K562 (cell line): ENCODE data around the gene SLC44A1. TPM values are rescaled to one million over a fixed set of nuclear protein-coding genes. Genes with fewer than 3 reads are reported as not detected.

Experiments
- FOXJ2 ChIP-seq: fragments of 200-800 bp; sonication (Bioruptor generic); IDR thresholded peaks from 2 replicates; pipeline ENCODE4 v1.6.1; 2016; ENCODE audit warnings: missing genetic modification characterization, missing compliant biosample characterization
- HMG20A ChIP-seq: fragments of 450-650 bp; formaldehyde crosslinking; conservative IDR thresholded peaks from 2 replicates; pipeline ENCODE4 v1.4.0; 2020; ENCODE audit warnings: mild to moderate bottlenecking, mixed read lengths
- JUN ChIP-seq, 2 experiments: sonication (generic) in 1 of 2; formaldehyde crosslinking in 1 of 2; IDR thresholded peaks; 2 replicates each; pipeline versions ENCODE4 v1.6.1 to v1.8.0; 2012 to 2022; ENCODE audit warnings: borderline replicate concordance in 2 of 2, mild to moderate bottlenecking in 2 of 2, improper control_type of control experiment in 1 of 2, low read depth in 1 of 2, low read length in 1 of 2, missing genetic modification reagents in 1 of 2
- PHF8 ChIP-seq: fragments of 200-600 bp; sonication (generic); IDR thresholded peaks from 2 replicates; pipeline ENCODE4 v1.6.1; 2012; ENCODE audit warnings: mixed run types, mild to moderate bottlenecking, inconsistent platforms, low read length, moderate library complexity, borderline replicate concordance
- PRPF4 ChIP-seq: fragments of 200-400 bp; formaldehyde crosslinking; IDR thresholded peaks from one replicate; pipeline ENCODE4 v1.6.1; 2017; ENCODE audit warnings: low read length, low read depth, mild to moderate bottlenecking; ENCODE audit not compliant: insufficient read depth, poor library complexity, severe bottlenecking
- WHSC1 ChIP-seq: IDR thresholded peaks from one replicate; pipeline ENCODE4 v1.6.1; 2012; ENCODE audit warnings: low read length, control low read depth, inconsistent platforms
- ZBTB2 ChIP-seq: fragments of 450-650 bp; IDR thresholded peaks from 2 replicates; pipeline ENCODE4 v1.6.1; 2016; ENCODE audit warnings: antibody characterized with exemption
- ZNF436 ChIP-seq: fragments of 250-450, 450-650 bp; sonication (Bioruptor Pico); formaldehyde crosslinking; IDR thresholded peaks from 2 replicates; pipeline ENCODE4 v1.7.0; 2020; ENCODE audit warnings: mild to moderate bottlenecking
- ZNF592 ChIP-seq: fragments of 450-650 bp; IDR thresholded peaks from 2 replicates; pipeline ENCODE4 v1.6.1; 2017; ENCODE audit warnings: antibody characterized with exemption, mild to moderate bottlenecking
- polyA plus RNA-seq, 8 experiments: library from polyadenylated mRNA; depleted of rRNA in 4 of 8; stranded (reverse) in 5 of 8; unstranded in 3 of 8; fragments of >200 nt; fragmentation: Nextera tagmentation in 2 of 8; fragmentation: Illumina TruSeq in 1 of 8; extraction: Ambion mirVana in 2 of 8; extraction: Trizol in 1 of 8; gene quantifications; 2 replicates each; pipeline versions ENCODE4 v1.2.1 to v1.2.3, GENCODE V29; 2011 to 2014; ENCODE audit warnings: inconsistent platforms in 1 of 8, missing spikeins in 1 of 8
- total RNA-seq, 7 experiments: library from RNA; depleted of rRNA in 6 of 7; stranded (reverse); fragments of >200 nt in 6 of 7; fragmentation: Illumina TruSeq in 2 of 7; extraction: Trizol in 2 of 7; gene quantifications; 2 replicates each; pipeline versions ENCODE4 v1.2.1 to v1.2.3, GENCODE V29; 2011 to 2021; ENCODE audit warnings: low replicate concordance in 1 of 7
- TF ChIP-seq, protein P1 (sequence below), 2 experiments: fragments of 450-650 bp; IDR thresholded peaks; 2 replicates each; pipeline ENCODE4 v1.6.1; 2018; ENCODE audit warnings: mild to moderate bottlenecking in 2 of 2, low read depth in 1 of 2; ENCODE audit not compliant: partially characterized antibody in 2 of 2
- TF ChIP-seq, protein P2 (sequence below): IDR thresholded peaks from 2 replicates; pipeline ENCODE4 v1.6.1; 2011; ENCODE audit warnings: borderline replicate concordance, low read depth, mild to moderate bottlenecking, moderate library complexity, low read length; ENCODE audit not compliant: insufficient read depth, poor library complexity, severe bottlenecking

SLC44A1 gene
- total and polyA plus RNA-seq, 9 of the 15 experiments (the other 6 are each of a cell fraction or from before 2014, with no cell fraction given): 0.11 to 0.59 (median 0.30) TPM

DNA sequence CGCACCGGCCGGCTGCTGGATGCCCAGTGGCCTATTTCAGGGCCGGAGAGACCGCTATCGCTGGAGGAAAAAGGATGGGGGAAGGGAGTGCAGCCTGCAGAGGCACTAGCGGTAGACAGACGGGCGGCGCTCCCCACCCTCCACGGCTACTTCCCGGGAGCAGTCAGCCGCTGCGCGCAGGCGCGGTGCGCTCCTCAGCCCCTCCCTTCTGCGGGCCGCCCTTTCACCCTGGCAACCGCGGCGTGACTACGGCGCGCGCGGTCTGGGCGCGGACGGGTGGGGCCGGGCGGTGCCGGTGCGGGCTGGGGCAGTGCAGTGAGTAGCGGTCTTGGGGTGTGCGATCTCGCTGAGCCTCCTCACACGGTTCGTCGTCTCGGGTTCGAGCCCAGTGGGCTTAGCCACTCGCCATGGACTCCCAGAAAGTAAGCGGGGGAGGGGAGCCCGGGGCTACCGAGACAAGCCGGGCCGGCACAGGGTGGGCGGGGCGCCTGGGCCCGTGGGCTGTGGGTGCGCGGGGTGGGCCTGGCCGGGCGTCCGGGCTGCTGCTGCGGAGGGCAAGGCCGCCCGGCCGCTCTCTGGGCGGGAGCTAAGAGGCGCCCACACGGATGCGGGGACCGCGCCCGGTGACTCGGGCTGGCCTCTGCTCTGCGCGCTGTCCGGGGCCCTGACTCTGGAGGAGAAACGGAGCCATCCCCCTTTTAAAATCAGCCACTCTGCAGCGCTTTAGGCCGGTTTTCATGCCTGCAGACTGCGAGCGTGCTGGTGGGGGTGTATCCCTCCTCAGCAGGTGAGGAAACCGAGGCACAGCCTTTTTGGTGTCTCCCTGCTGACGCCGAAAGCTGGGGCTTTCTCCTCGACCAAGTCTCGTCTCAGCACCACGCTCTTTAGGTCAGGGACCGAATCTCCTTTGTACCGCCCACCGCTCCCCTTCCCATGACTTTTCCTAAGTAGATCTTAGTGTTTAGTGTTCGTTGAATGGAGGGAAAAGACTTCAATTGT is 203.7 kb downstream of the SLC44A1 start, which contains the start of gene FSD1L (continued):
- TF ChIP-seq, protein P1, sequence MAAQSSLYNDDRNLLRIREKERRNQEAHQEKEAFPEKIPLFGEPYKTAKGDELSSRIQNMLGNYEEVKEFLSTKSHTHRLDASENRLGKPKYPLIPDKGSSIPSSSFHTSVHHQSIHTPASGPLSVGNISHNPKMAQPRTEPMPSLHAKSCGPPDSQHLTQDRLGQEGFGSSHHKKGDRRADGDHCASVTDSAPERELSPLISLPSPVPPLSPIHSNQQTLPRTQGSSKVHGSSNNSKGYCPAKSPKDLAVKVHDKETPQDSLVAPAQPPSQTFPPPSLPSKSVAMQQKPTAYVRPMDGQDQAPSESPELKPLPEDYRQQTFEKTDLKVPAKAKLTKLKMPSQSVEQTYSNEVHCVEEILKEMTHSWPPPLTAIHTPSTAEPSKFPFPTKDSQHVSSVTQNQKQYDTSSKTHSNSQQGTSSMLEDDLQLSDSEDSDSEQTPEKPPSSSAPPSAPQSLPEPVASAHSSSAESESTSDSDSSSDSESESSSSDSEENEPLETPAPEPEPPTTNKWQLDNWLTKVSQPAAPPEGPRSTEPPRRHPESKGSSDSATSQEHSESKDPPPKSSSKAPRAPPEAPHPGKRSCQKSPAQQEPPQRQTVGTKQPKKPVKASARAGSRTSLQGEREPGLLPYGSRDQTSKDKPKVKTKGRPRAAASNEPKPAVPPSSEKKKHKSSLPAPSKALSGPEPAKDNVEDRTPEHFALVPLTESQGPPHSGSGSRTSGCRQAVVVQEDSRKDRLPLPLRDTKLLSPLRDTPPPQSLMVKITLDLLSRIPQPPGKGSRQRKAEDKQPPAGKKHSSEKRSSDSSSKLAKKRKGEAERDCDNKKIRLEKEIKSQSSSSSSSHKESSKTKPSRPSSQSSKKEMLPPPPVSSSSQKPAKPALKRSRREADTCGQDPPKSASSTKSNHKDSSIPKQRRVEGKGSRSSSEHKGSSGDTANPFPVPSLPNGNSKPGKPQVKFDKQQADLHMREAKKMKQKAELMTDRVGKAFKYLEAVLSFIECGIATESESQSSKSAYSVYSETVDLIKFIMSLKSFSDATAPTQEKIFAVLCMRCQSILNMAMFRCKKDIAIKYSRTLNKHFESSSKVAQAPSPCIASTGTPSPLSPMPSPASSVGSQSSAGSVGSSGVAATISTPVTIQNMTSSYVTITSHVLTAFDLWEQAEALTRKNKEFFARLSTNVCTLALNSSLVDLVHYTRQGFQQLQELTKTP (IDR thresholded peaks at IDR 0.05; ENCODE audit: low read depth in 1 of 2, partially characterized antibody in 2 of 2): no peak
- peak; percentile 52; the same call in 1 of the 2 replicates for TF ChIP-seq JUN (IDR thresholded peaks at IDR 0.05; ENCODE audit: borderline replicate concordance, low read depth, low read length)
- TF ChIP-seq JUN (CRISPR knock-in tag; IDR thresholded peaks at IDR 0.05; ENCODE audit: borderline replicate concordance): no peak
- peak; percentile 71; the same call in 1 of the 2 replicates for TF ChIP-seq PHF8
- TF ChIP-seq ZNF436 (CRISPR knock-in tag): no peak
- no peak for TF ChIP-seq WHSC1
- TF ChIP-seq ZBTB2: peak; percentile 78; the same call in 1 of the 2 replicates
- TF ChIP-seq, protein P2, sequence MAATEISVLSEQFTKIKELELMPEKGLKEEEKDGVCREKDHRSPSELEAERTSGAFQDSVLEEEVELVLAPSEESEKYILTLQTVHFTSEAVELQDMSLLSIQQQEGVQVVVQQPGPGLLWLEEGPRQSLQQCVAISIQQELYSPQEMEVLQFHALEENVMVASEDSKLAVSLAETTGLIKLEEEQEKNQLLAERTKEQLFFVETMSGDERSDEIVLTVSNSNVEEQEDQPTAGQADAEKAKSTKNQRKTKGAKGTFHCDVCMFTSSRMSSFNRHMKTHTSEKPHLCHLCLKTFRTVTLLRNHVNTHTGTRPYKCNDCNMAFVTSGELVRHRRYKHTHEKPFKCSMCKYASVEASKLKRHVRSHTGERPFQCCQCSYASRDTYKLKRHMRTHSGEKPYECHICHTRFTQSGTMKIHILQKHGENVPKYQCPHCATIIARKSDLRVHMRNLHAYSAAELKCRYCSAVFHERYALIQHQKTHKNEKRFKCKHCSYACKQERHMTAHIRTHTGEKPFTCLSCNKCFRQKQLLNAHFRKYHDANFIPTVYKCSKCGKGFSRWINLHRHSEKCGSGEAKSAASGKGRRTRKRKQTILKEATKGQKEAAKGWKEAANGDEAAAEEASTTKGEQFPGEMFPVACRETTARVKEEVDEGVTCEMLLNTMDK: no peak
- TF ChIP-seq HMG20A (CRISPR knock-in tag): no peak
- no peak for TF ChIP-seq FOXJ2 (tag)
- TF ChIP-seq PRPF4: no peak
- TF ChIP-seq ZNF592: no peak
